NCI-H774 (cell line): Measurements from ENCODE around the gene STUB1.
A peak's percentile ranks its signal among the peaks of the same experiment; 100 is the strongest.

Experiments
- DNase-seq: peaks from one replicate; lab custom pipeline; 2025; lab: John Stamatoyannopoulos, UW

The STUB1 gene

GRCh38 chr16:644556-644955, 35.7 kb upstream of the STUB1 start:
- DNase-seq, result no peak

- DNase-seq, result no peak
These were observed 34.1 kb upstream of the STUB1 start for GRCh38 chr16:645852-646678.

- DNase-seq, result no peak
These were observed 33.5 kb upstream of the STUB1 start for GRCh38 chr16:646679-647172.

GRCh38 chr16:647173-647902, 32.9 kb upstream of the STUB1 start:
- no peak for DNase-seq

- no peak for DNase-seq
These were observed 32.0 kb upstream of the STUB1 start for GRCh38 chr16:648071-648780.

- peak; percentile 84 for DNase-seq
These were observed 31.2 kb upstream of the STUB1 start, which contains the start of gene WDR90 for GRCh38 chr16:648781-649589. WDR90 (plus strand) TSS chr16:649365; CDS start chr16:649417, 52 bp downstream.

GRCh38 chr16:649631-650030, 30.6 kb upstream of the STUB1 start:
- DNase-seq, result no peak

GRCh38 chr16:651844-652243, 28.4 kb upstream of the STUB1 start:
- DNase-seq, result no peak

- no peak for DNase-seq
These were observed 27.5 kb upstream of the STUB1 start for GRCh38 chr16:652454-653305.

- no peak for DNase-seq
These were observed 26.2 kb upstream of the STUB1 start for GRCh38 chr16:654034-654433.

GRCh38 chr16:657487-657886, 22.7 kb upstream of the STUB1 start:
- DNase-seq, result no peak

GRCh38 chr16:658679-659571, 21.3 kb upstream of the STUB1 start:
- DNase-seq, result no peak

- no peak for DNase-seq
These were observed 20.6 kb upstream of the STUB1 start for GRCh38 chr16:659618-660017.

- no peak for DNase-seq
These were observed 20.1 kb upstream of the STUB1 start for GRCh38 chr16:660132-660458.

- peak; percentile 75 for DNase-seq
These were observed 19.6 kb upstream of the STUB1 start for GRCh38 chr16:660459-661183.

GRCh38 chr16:661184-661821, 18.9 kb upstream of the STUB1 start:
- DNase-seq, result no peak

- DNase-seq, result no peak
These were observed 18.1 kb upstream of the STUB1 start for GRCh38 chr16:662095-662494.

- no peak for DNase-seq
These were observed 17.6 kb upstream of the STUB1 start for GRCh38 chr16:662597-662996.

GRCh38 chr16:666572-666971, 13.6 kb upstream of the STUB1 start:
- DNase-seq, result no peak
